ENCODE data around the gene INO80. TPM values are rescaled to one million over a fixed set of nuclear protein-coding genes. Genes with fewer than 3 reads are reported as not detected.

INO80 gene
- total RNA-seq, 4 donors from 2014 or later: 22.4 to 28.7 (median 24.0) TPM

DNA sequence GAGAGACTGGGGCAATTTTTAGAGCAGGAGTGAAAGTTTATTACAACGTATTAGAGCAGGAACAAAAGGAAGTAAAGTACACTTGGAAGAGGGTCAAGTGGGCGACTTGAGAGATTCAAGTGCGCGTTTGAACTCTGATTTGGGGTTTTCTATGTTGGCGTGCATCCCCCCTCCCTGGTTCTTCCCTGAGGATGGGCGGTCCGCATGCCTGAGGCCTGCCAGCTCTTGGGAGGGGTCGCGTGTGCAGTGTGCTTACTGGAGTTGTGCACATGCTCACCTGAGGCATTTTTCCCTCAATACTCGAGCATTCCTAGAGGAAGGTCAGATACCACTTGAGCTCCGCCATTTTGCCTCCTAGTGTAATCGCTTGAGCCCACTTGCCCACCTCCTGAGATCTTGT, 173.2 kb downstream of the INO80 start:
- Histone ChIP-seq H3K27ac (replicated peaks in 1 of 4) (peak overlapping the region in 3 of 4 donors; percentile 80 to 87 (median 86)), H3K27me3 (peaks cover 0 to 4% (median 0%) of the 10 kb centered on the region in 4 donors), H3K4me1 (peaks cover 33 to 47% (median 36%) of the 10 kb centered on the region in 4 donors), H3K36me3 (peaks cover 0 to 6% (median 0%) of the 10 kb centered on the region in 4 donors), H3K9me3 (no peaks in the 10 kb centered on the region), H3K4me3 (peak overlapping the region in 2 of 4 donors; percentile 65 to 80)
- TF ChIP-seq POLR2A (IDR thresholded peaks at IDR 0.05; ENCODE audit: low read depth) (no peak), EP300 (IDR thresholded peaks at IDR 0.05) (no peak), POLR2AphosphoS5 (IDR thresholded peaks at IDR 0.05) (no peak)
- TF ChIP-seq, protein P1, sequence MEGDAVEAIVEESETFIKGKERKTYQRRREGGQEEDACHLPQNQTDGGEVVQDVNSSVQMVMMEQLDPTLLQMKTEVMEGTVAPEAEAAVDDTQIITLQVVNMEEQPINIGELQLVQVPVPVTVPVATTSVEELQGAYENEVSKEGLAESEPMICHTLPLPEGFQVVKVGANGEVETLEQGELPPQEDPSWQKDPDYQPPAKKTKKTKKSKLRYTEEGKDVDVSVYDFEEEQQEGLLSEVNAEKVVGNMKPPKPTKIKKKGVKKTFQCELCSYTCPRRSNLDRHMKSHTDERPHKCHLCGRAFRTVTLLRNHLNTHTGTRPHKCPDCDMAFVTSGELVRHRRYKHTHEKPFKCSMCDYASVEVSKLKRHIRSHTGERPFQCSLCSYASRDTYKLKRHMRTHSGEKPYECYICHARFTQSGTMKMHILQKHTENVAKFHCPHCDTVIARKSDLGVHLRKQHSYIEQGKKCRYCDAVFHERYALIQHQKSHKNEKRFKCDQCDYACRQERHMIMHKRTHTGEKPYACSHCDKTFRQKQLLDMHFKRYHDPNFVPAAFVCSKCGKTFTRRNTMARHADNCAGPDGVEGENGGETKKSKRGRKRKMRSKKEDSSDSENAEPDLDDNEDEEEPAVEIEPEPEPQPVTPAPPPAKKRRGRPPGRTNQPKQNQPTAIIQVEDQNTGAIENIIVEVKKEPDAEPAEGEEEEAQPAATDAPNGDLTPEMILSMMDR (IDR thresholded peaks at IDR 0.05): no peak
- intact Hi-C loops (cut with DNase I): loop anchor here (2.0 kb wide), 1 partner anchor 78 kb away; no protein-coding TSS in a partner anchor
- DNase-seq (ENCODE audit: extremely low spot score): no peak
- 86% methylated on average over 12 of the region's 12 CpGs for WGBS

DNA sequence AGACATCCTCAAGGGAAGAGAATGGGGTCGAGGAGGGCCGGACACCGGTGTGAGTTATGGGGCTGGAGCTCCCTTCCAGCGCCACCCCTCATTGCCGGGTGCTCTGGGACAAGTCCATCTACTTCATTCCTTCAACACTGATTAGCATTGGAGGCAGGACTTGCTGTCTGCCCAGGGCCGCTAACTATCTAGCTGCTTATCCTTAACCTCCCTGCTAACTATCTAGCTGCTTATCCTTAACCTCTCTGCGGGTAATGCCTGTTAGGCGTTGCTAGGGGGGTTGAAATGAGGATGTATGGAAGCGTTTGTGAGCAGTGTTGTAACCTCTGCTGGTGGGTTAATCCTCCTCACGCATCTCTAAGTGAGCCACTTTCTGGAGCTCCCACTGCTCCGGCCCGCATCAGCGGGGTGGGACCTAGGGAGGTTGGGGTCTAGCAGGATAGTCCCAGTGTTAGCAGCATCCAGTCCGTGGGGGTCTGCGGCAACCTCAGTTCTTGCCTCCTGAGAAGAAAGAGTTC, 173.7 kb downstream of the INO80 start:
- Histone ChIP-seq H3K9me3 (no peaks in the 10 kb centered on the region), H3K36me3 (peaks cover 0 to 11% (median 0%) of the 10 kb centered on the region in 4 donors), H3K4me1 (peaks cover 35 to 51% (median 39%) of the 10 kb centered on the region in 4 donors), H3K4me3 (peak overlapping the region; percentile 59 to 80 (median 68)), H3K27me3 (peaks cover 0 to 4% (median 0%) of the 10 kb centered on the region in 4 donors), H3K27ac (replicated peaks in 1 of 4) (peak overlapping the region; percentile 80 to 91 (median 86))
- 54% methylated on average over 12 of the region's 15 CpGs for whole genome bisulfite sequencing
- no peak for TF ChIP-seq POLR2AphosphoS5 (IDR thresholded peaks at IDR 0.05)
- no peak for TF ChIP-seq EP300 (IDR thresholded peaks at IDR 0.05)
- TF ChIP-seq, protein P1 (IDR thresholded peaks at IDR 0.05): no peak
- DNase-seq (ENCODE audit: extremely low spot score): no peak
- intact Hi-C loops (cut with DNase I): loop anchor here (2.0 kb wide), 1 partner anchor 78 kb away; no protein-coding TSS in a partner anchor

DNA sequence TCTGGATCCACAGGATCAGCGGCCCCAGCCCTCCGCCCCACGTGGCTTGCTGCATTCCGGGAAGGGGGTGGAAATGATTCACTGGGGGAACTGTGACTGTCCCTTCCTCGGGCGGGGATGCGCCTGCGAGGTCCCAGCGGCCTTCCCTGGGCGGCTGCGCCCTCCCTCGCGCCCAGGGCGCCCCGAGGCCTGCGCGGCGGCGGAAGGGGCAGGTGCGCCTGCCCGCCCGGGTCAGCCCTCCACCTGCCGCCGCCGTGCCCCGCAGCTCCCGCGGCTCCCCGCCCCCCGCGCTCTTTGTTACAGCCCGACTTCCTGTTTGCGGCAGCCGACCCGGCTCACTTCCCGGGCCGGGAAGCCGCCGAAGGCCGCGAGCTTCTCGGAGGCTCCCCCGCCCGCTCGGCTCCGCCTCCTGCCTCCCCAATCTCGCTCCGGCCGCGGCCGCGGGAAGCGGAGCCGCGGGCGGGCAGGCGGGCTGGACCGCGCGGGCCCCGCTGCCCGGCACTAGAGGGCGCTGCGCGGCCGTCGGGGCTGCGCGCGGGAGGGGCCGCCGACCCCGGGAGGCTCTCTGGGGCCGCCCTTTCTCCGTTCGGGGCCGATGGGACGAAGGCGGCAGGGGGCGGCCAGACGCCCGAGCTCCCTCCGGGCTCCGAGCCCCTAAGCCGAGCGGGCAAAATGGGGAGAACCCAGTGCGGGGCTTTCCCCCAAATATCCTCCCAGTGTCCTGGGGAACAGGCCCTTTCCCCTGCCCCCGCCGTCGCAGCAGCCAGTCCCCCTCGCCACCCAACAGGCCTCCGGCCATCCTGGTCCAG, 174.3 kb downstream of the INO80 start:
- peak overlapping the region; percentile 59 to 80 (median 68) for H3K4me3 ChIP-seq
- intact Hi-C loops (cut with DNase I): loop anchor here (2.0 kb wide), 1 partner anchor 79 kb away; no protein-coding TSS in a partner anchor
- no peaks in the 10 kb centered on the region for H3K9me3 ChIP-seq
- no peak for DNase-seq (ENCODE audit: extremely low spot score)
- H3K27ac ChIP-seq (replicated peaks in 1 of 4): peak overlapping the region; percentile 80 to 91 (median 86)
- H3K36me3 ChIP-seq: peaks cover 0 to 12% (median 0%) of the 10 kb centered on the region in 4 donors
- H3K27me3 ChIP-seq: peaks cover 0 to 4% (median 0%) of the 10 kb centered on the region in 4 donors
- TF ChIP-seq POLR2A (IDR thresholded peaks at IDR 0.05; ENCODE audit: low read depth) (no peak), EP300 (IDR thresholded peaks at IDR 0.05) (no peak), POLR2AphosphoS5 (IDR thresholded peaks at IDR 0.05) (peak in 1 of 2 donors; percentile 45)
- TF ChIP-seq, protein P1 (IDR thresholded peaks at IDR 0.05): peak; percentile 55 to 87 (median 81)
- H3K4me1 ChIP-seq: peaks cover 37 to 58% (median 41%) of the 10 kb centered on the region in 4 donors
- WGBS: 0% methylated on average over 10 of the region's 92 CpGs

DNA sequence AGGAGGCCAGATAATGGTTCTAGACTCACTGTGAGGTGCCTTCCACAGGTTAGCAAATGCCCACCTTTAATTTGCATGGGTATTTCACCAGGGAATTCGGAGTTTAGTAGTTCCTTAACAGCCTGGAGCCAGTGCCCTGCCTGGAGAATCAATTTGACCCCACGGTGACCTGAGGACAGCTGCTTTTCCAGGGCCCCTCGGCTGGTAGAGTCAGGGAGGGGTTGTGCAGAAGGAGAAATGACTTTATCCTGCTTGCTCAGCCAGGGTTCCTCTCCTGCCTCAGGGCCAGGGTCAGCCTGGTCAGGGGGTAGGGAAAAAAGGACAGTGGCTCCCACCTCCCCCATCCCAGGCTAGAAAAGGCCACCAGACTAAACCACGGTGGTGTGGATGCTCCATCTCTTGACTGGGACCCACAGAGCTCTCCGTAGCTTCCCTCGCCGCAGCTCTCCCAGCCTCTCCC, 175.0 kb downstream of the INO80 start:
- Histone ChIP-seq H3K27me3 (peaks cover 0 to 4% (median 2%) of the 10 kb centered on the region in 4 donors), H3K27ac (replicated peaks in 1 of 4) (peak overlapping the region; percentile 80 to 91 (median 86)), H3K9me3 (no peaks in the 10 kb centered on the region), H3K36me3 (peaks cover 0 to 16% (median 0%) of the 10 kb centered on the region in 4 donors), H3K4me3 (peak overlapping the region; percentile 59 to 80 (median 68)), H3K4me1 (peaks cover 37 to 64% (median 46%) of the 10 kb centered on the region in 4 donors)
- no peak for DNase-seq (ENCODE audit: extremely low spot score)
- intact Hi-C loops (cut with DNase I): no loop called here
- TF ChIP-seq, protein P1 (IDR thresholded peaks at IDR 0.05): no peak
- TF ChIP-seq POLR2A (IDR thresholded peaks at IDR 0.05; ENCODE audit: low read depth) (no peak), POLR2AphosphoS5 (IDR thresholded peaks at IDR 0.05) (no peak), EP300 (IDR thresholded peaks at IDR 0.05) (no peak)
- 30% methylated on average over 4 of the region's 7 CpGs for WGBS

Data from esophagus muscularis mucosa (tissue), 4 donors.